K562 (cell line): Measurements from ENCODE around the gene CDX1.

Source experiments
- HDAC3 ChIP-seq: fragments of 450-650 bp; IDR thresholded peaks from 2 replicates; pipeline ENCODE4 v1.6.1; 2018; ENCODE audit warnings: borderline replicate concordance, mild to moderate bottlenecking, moderate library complexity; ENCODE audit not compliant: partially characterized antibody
- POLR2AphosphoS5 ChIP-seq: IDR thresholded peaks from 2 replicates; pipeline ENCODE4 v1.6.1; 2011; ENCODE audit warnings: mild to moderate bottlenecking, low read depth, low read length, moderate library complexity; ENCODE audit not compliant: control insufficient read depth, insufficient read depth
- SNAPC5 ChIP-seq: fragments of 250-450 bp; sonication (Bioruptor Pico); IDR thresholded peaks from 2 replicates; pipeline ENCODE4 v1.8.0; 2021; ENCODE audit warnings: moderate library complexity, mild to moderate bottlenecking, inconsistent platforms

GRCh38 chr5:150146235-150146634 lies 20.3 kb upstream of the CDX1 start:
- no peak for TF ChIP-seq POLR2AphosphoS5
- TF ChIP-seq HDAC3: no peak
- no peak for TF ChIP-seq SNAPC5 (CRISPR knock-in tag)
